ENCODE results near the gene ACVR1B.

Gene ACVR1B

GRCh38 chr12:51942056-51942455, 9.4 kb upstream of the ACVR1B start:
- ChIA-PET POLR2A (ENCODE audit: low non-redundant PET) (no interaction called here), CTCF (interaction anchor here (0.6 kb wide), 1 partner anchor 29 kb away, joined by 3 read pairs; no protein-coding TSS in a partner anchor)
- TF ChIP-seq CTCF (conservative IDR thresholded peaks at IDR 0.05; ENCODE audit: low read depth), result no peak
- no peak for DNase-seq (ENCODE audit: low spot score)
- H3K27ac ChIP-seq, result no peak overlapping the region

DNA sequence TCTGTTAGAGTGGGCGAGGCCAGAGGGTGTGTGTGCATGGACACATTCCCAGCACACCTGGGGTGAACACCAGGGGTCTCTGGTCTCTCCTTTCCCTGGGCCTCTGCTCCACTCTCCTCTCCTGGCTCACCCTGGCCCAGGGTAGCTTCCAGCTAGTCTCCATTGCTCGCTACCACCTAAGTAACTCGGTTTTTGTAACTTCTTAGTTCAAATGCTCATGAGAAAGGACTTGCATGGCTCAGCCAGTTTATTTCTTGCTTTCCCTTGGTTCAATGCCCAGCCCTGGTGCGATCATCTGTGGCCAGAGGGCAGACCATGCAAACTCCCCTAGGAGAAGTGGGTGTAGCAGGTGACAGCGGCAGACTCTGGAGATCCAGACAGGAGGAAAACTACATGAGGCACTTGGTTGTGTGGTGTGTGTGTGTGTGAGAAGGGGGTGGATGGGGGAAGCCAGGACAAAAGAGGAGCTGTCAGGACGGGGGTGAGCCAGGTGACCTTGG, 8.9 kb upstream of the ACVR1B start:
- POLR2A ChIA-PET (ENCODE audit: low non-redundant PET), result no interaction called here
- no peak for DNase-seq (ENCODE audit: low spot score)
- CTCF ChIA-PET, result no interaction called here
- no peak for TF ChIP-seq CTCF (conservative IDR thresholded peaks at IDR 0.05; ENCODE audit: low read depth)
- H3K27ac ChIP-seq, result no peak overlapping the region

- no peak for TF ChIP-seq CTCF (conservative IDR thresholded peaks at IDR 0.05; ENCODE audit: low read depth)
- CTCF ChIA-PET, result no interaction called here
- DNase-seq (ENCODE audit: low spot score), result no peak
- POLR2A ChIA-PET (ENCODE audit: low non-redundant PET), result no interaction called here
- no peak overlapping the region for H3K27ac ChIP-seq
Observed at GRCh38 chr12:51943346-51943745, 8.2 kb upstream of the ACVR1B start.

DNA sequence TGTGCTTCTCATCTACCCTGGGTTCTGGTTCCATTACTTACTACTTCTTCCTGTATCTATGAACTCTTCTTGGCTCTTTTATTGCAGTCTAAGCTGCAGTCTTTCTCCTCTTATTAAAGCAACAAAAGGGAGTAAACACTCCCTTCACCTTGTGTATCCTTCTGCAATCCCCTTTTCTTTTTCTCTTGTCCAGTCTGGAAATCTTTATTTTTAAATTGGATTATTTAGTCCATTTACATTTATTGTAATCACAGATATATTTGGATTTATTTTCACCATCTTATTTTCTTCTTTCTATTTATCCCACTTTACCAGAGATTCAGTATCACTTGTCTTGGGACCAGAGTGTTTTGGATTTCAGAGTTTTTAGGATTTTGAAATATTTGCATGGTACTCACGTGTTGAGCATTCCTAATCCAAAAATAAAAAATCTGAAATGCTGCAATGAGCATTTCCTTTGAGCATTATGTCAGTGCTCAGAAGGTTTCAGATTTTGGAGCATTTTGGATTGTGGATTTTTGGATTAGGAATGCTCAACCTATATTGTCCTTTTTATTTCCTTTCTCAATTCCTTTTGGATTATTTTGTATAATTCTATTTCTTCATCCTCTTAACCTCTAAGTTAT, 6.8 kb upstream of the ACVR1B start:
- TF ChIP-seq CTCF (conservative IDR thresholded peaks at IDR 0.05; ENCODE audit: low read depth), result no peak
- CTCF ChIA-PET, result interaction anchor here (0.6 kb wide), 1 partner anchor 75 kb away, joined by 7 read pairs; no protein-coding TSS in a partner anchor
- H3K27ac ChIP-seq, result no peak overlapping the region
- DNase-seq (ENCODE audit: low spot score), result no peak
- POLR2A ChIA-PET (ENCODE audit: low non-redundant PET), result no interaction called here

DNA sequence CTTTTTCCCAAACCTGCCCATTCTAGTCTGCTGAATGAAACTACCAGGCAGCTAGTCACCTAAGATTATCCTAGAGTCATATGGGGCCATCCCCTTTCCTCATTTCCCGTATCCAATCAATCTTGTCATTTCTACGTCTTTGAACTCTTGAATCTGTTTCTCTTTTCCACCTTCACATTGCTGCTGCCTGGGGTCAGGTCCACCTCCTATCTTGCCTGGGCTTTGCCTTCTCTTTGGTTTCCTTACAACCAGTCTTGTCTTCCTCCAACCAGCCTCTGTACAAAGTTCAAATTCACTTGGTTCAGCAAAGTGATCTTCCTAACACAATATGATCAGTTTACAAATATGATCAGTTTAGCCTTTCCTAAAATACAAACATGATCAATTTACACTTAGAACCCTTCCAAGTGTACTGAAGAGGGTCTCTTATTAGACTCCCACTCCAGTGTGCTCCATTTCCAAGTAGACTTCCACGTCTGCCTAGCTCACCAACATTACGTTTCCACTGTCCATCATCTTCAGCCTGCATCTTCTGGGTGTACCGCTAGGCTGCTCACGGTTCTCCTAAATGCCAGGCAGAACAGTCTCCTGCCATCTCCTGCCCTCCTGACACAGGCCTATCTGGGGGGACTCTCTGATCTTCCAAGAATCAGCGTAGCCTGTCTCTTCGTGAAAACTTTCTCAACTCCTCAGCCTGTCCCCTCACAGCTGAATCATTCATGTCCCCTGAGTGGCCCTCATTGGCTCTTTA, 4.1 kb upstream of the ACVR1B start:
- DNase-seq (ENCODE audit: low spot score), result no peak
- ChIA-PET CTCF (no interaction called here), POLR2A (ENCODE audit: low non-redundant PET) (no interaction called here)
- H3K27ac ChIP-seq, result no peak overlapping the region
- TF ChIP-seq CTCF (conservative IDR thresholded peaks at IDR 0.05; ENCODE audit: low read depth), result no peak

DNA sequence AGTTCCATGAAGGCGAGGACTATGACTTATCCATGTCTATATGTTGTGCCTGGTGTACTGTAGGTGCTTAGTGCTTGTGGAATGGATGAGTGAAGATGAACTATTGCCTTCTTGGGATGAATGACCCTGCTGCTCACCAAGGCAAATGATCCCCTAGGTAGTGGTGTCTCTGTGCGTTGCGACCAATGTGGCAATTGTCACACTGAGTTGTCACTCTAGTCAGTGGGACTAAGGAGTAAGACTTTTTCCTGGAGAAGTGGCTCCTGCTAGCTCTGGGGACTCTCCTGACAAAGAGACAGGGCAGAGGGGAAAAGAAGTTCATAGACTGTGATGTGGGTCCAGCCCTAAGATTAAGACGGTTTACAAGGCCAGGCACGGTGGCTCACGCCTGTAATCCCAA, 3.4 kb upstream of the ACVR1B start:
- POLR2A ChIA-PET (ENCODE audit: low non-redundant PET), result no interaction called here
- DNase-seq (ENCODE audit: low spot score), result no peak
- no peak for TF ChIP-seq CTCF (conservative IDR thresholded peaks at IDR 0.05; ENCODE audit: low read depth)
- H3K27ac ChIP-seq, result no peak overlapping the region
- CTCF ChIA-PET, result interaction anchor here (0.7 kb wide), 1 partner anchor 758 kb away, joined by 3 read pairs; no protein-coding TSS in a partner anchor
